Spleen (tissue), 11 donors: Measurements from ENCODE around the gene CLEC16A. TPM values are rescaled to one million over a fixed set of nuclear protein-coding genes. Genes with fewer than 3 reads are reported as not detected.

ENCODE experiments used
- DNase-seq: peaks from one replicate; pipeline ENCODE4 v3.0.0-alpha.2; 2020
- H3K27ac ChIP-seq, 8 donors: fragments of 200-600 bp; sonication (generic) in 7 of 8; 1 replicate in 4 of 8; 2 replicates in 4 of 8; pipeline versions ENCODE4 v1.5.0 to v1.8.0; 2016 to 2021; ENCODE audit warnings: inconsistent platforms in 4 of 8, mild to moderate bottlenecking in 4 of 8, moderate library complexity in 1 of 8
- H3K27me3 ChIP-seq, 7 donors: fragments of 200-600 bp; sonication (generic) in 6 of 7; replicated peaks in 1 of 7; 1 replicate in 4 of 7; 2 replicates in 3 of 7; pipeline versions ENCODE4 v1.5.0 to v1.8.0; 2016 to 2021; ENCODE audit warnings: inconsistent platforms in 3 of 7, mild to moderate bottlenecking in 1 of 7
- H3K36me3 ChIP-seq, 6 donors: fragments of 200-600 bp; sonication (generic) in 5 of 6; 1 replicate in 4 of 6; 2 replicates in 2 of 6; pipeline versions ENCODE4 v1.5.0 to v1.8.0; 2016 to 2021; ENCODE audit warnings: inconsistent platforms in 2 of 6
- H3K4me1 ChIP-seq, 6 donors: fragments of 200-600 bp; sonication (generic) in 5 of 6; 1 replicate in 3 of 6; 2 replicates in 3 of 6; pipeline versions ENCODE4 v1.5.0 to v1.8.0; 2016 to 2021; ENCODE audit warnings: inconsistent platforms in 3 of 6
- H3K4me3 ChIP-seq, 8 donors: fragments of 200-600 bp; sonication (generic) in 7 of 8; 1 replicate in 4 of 8; 2 replicates in 4 of 8; pipeline versions ENCODE4 v1.5.0 to v1.8.0; 2016 to 2021; ENCODE audit warnings: inconsistent platforms in 4 of 8, mild to moderate bottlenecking in 4 of 8, moderate library complexity in 2 of 8
- H3K9me3 ChIP-seq, 8 donors: fragments of 200-600 bp; sonication (generic) in 7 of 8; 1 replicate in 4 of 8; 2 replicates in 4 of 8; pipeline versions ENCODE4 v1.5.0 to v1.8.0; 2016 to 2021; ENCODE audit warnings: inconsistent platforms in 4 of 8
- POLR2A ChIP-seq, 3 donors: fragments of 450-650 bp; IDR thresholded peaks; one replicate each; pipeline ENCODE4 v1.5.1; 2017; ENCODE audit warnings: antibody characterized with exemption in 3 of 3, mild to moderate bottlenecking in 1 of 3
- POLR2AphosphoS5 ChIP-seq, 3 donors: sonication (generic); formaldehyde crosslinking; IDR thresholded peaks; one replicate each; pipeline ENCODE4 v1.5.1; 2017; ENCODE audit warnings: antibody characterized with exemption in 3 of 3
- WGBS, 5 donors: extraction: QIAGEN DNeasy Blood & Tissue Kit in 3 of 5; methylation state at CpG; one replicate each; pipeline versions ENCODE4 v1.1.5 to v1.1.7; 2013 to 2018; 5-methylcytosine and 5-hydroxymethylcytosine counted together
- intact Hi-C: fragments of 100-400 bp; cut with DNase I; formaldehyde crosslinking; loops from one replicate; pipeline ENCODE4 v1.15.0; 2023; ENCODE audit warnings: low total_unique reads
- polyA plus RNA-seq, 3 donors: library from polyadenylated mRNA; stranded (reverse); fragments of 200-250 nt; gene quantifications; one replicate each; pipeline ENCODE4 v1.2.1, GENCODE V29; 2013
- total RNA-seq, 7 donors: library from RNA; depleted of rRNA in 3 of 7; stranded (reverse); fragments of >200 nt in 3 of 7; fragmentation: NEBNext Ultra II Directional in 4 of 7; extraction: Animal tissue kit (Norgen Biotek cat#: 25700) in 4 of 7; gene quantifications; one replicate each; pipeline versions ENCODE4 v1.1.0 to v1.2.1, GENCODE V29; 2016 to 2021
- TF ChIP-seq, protein P1 (sequence below), 11 experiments: fragments of 200-600 bp in 7 of 11; fragments of 450-650 bp in 4 of 11; sonication (generic) in 4 of 11; IDR thresholded peaks in 8 of 11; conservative IDR thresholded peaks in 3 of 11; 1 replicate in 7 of 11; 2 replicates in 4 of 11; pipeline versions ENCODE4 v1.4.0 to v1.8.0; 2016 to 2021; ENCODE audit warnings: antibody characterized with exemption in 11 of 11, inconsistent platforms in 4 of 11, mild to moderate bottlenecking in 1 of 11
- donor health status: healthy with polysubstance abuse.
- donor health status: DM: no; HTN: no; CAD: no; lungs with moderate emphysema.
- donor health status: DM: no; HTN: no; CAD: no.
- donor health status: Bipolar disorder and iron deficiency.
- donor health status: healthy.
- donor health status: DM: no; HTN: no; CAD: no.
- donor health status: DM: yes; HTN: yes; CAD: no.

Gene CLEC16A
- total and polyA plus RNA-seq, 10 donors, result 7.3 to 54.6 (median 35.1) TPM

DNA sequence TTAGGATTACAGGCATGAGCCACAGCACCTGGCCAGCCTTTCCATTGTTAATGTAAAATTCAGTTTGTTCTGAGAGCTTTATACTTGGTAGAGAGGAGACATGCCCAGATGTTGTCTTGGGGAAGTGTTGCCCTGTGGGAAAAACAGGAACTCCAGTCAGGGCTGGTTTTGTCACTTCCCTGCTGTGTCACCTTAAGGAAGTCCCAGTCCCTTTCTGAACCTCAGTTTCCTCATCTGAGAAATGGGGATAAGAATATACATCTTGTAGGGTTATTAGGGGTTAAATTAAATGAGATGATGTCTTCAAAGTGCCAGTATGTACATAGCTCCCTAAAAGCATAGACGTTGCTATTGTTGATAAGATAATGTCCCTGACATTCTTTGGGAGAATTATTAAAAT, 25.3 kb downstream of the CLEC16A start:
- Histone ChIP-seq H3K27ac (peak overlapping the region in 1 of 8 donors; percentile 3), H3K27me3 (no peaks in the 10 kb centered on the region), H3K4me1 (peaks cover 0 to 63% (median 20%) of the 10 kb centered on the region in 6 donors), H3K4me3 (no peak overlapping the region), H3K9me3 (no peaks in the 10 kb centered on the region), H3K36me3 (peaks cover 0 to 91% (median 37%) of the 10 kb centered on the region in 6 donors)
- intact Hi-C loops, result loop anchor here (5.0 to 10.0 kb wide), 3 partner anchors 388 to 745 kb away; no protein-coding TSS in a partner anchor
- no peak for TF ChIP-seq POLR2A (IDR thresholded peaks at IDR 0.05)
- TF ChIP-seq POLR2AphosphoS5 (IDR thresholded peaks at IDR 0.05), result no peak
- TF ChIP-seq, protein P1, sequence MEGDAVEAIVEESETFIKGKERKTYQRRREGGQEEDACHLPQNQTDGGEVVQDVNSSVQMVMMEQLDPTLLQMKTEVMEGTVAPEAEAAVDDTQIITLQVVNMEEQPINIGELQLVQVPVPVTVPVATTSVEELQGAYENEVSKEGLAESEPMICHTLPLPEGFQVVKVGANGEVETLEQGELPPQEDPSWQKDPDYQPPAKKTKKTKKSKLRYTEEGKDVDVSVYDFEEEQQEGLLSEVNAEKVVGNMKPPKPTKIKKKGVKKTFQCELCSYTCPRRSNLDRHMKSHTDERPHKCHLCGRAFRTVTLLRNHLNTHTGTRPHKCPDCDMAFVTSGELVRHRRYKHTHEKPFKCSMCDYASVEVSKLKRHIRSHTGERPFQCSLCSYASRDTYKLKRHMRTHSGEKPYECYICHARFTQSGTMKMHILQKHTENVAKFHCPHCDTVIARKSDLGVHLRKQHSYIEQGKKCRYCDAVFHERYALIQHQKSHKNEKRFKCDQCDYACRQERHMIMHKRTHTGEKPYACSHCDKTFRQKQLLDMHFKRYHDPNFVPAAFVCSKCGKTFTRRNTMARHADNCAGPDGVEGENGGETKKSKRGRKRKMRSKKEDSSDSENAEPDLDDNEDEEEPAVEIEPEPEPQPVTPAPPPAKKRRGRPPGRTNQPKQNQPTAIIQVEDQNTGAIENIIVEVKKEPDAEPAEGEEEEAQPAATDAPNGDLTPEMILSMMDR (IDR thresholded peaks at IDR 0.05 in 8 of 11, conservative IDR thresholded peaks at IDR 0.05 in 3 of 11), result no peak
- DNase-seq, result no peak
- 57 to 93% (median 76%) methylated on average over 1 of the region's 1 CpG for WGBS, 5 donors

DNA sequence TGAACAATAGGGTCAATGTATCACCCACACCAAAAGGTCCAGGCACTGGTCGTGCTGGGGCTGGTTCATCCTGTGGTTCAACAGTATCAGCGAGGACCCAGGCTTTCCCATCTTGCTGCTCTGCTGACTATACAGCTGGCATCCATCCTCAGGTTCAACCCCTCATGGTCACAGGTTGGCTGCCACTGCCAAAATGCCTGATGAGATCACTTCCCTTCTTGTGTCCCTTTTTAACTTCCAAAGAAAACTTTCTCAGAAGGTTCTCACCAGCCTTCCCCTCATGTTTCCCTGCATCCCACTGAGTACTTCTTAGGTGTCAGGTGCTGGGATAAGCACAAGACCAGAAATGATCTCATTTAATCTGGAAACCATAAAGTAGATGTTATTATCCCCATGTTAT, 25.7 kb downstream of the CLEC16A start:
- no peak for DNase-seq
- Histone ChIP-seq H3K27ac (peak overlapping the region in 1 of 8 donors; percentile 4), H3K36me3 (peaks cover 0 to 91% (median 40%) of the 10 kb centered on the region in 6 donors), H3K4me1 (peaks cover 0 to 59% (median 17%) of the 10 kb centered on the region in 6 donors), H3K9me3 (no peaks in the 10 kb centered on the region), H3K4me3 (no peak overlapping the region), H3K27me3 (no peaks in the 10 kb centered on the region)
- no peak for TF ChIP-seq POLR2A (IDR thresholded peaks at IDR 0.05)
- TF ChIP-seq, protein P1 (IDR thresholded peaks at IDR 0.05 in 8 of 11, conservative IDR thresholded peaks at IDR 0.05 in 3 of 11), result no peak
- WGBS, 5 donors, result 66 to 92% (median 89%) methylated on average over 2 of the region's 2 CpGs
- intact Hi-C loops, result no loop called here

DNA sequence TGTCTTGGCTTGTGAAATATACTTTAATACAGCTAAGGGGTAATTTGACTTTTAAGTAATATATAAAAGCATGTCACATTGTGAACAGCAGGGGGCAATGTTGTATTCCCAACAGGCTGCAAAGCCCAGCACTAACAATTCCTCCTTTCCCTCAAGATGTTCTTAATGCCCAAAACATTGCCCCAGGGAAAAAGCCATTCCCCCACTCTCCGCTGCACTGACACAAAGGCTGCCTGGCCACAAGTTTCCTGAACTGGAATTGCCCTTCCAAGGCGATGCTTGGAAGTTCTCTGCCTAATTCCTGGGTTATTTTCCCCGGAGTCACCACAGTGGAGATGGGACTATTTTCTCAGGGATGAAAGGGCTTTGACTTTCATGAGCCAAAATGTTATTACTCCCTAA, 27.2 kb downstream of the CLEC16A start:
- Histone ChIP-seq H3K9me3 (no peaks in the 10 kb centered on the region), H3K27me3 (no peaks in the 10 kb centered on the region), H3K27ac (no peak overlapping the region), H3K4me3 (no peak overlapping the region), H3K4me1 (peaks cover 0 to 44% (median 4%) of the 10 kb centered on the region in 6 donors), H3K36me3 (peaks cover 0 to 100% (median 51%) of the 10 kb centered on the region in 6 donors)
- DNase-seq, result no peak
- intact Hi-C loops, result no loop called here
- WGBS, 5 donors, result 68 to 87% (median 79%) methylated on average over 3 of the region's 3 CpGs
- TF ChIP-seq POLR2AphosphoS5 (IDR thresholded peaks at IDR 0.05) (no peak), POLR2A (IDR thresholded peaks at IDR 0.05) (no peak)
- TF ChIP-seq, protein P1 (IDR thresholded peaks at IDR 0.05 in 8 of 11, conservative IDR thresholded peaks at IDR 0.05 in 3 of 11), result peak; percentile 19 to 82 (median 71)

DNA sequence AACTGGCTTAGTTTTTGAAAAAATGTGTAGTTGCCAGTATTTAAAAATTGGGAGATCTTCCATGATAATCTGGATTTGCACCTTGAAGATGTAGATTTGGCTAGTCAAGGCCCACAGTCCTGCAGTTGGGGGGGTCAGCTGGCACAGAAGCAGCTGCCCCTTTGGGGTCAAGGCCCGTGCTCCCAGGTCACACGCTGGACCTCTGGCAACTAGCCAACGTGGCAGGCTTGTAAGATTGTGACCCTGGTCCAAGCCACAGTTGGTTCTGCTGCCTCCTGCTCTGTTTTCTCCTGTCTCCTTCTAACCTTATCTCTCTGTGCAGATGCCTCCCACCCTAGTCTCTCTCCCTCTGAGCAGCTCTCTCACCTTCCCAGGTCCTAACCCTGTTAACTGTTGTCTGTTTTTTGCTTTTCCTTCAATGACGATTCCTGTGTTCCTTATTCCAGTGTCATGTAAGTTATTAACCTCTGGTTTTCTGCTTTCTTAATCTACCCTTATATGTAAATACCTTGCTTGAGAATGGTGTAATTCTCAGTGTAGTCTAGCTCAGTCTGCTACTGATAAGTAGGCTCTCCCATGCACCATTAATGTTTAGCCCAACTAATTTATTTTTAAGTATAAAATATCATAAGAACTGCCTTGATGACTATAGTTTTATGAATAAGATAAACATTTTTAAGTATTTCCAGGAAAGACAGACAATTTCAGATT, 27.9 kb downstream of the CLEC16A start:
- Histone ChIP-seq H3K27me3 (no peaks in the 10 kb centered on the region), H3K9me3 (no peaks in the 10 kb centered on the region), H3K36me3 (peaks cover 0 to 100% (median 57%) of the 10 kb centered on the region in 6 donors), H3K4me3 (no peak overlapping the region), H3K4me1 (peaks cover 0 to 39% (median 4%) of the 10 kb centered on the region in 6 donors), H3K27ac (no peak overlapping the region)
- WGBS, 5 donors, result 57 to 66% (median 61%) methylated on average over 4 of the region's 4 CpGs
- intact Hi-C loops, result no loop called here
- no peak for DNase-seq
- TF ChIP-seq POLR2A (IDR thresholded peaks at IDR 0.05), result no peak
- TF ChIP-seq, protein P1 (IDR thresholded peaks at IDR 0.05 in 8 of 11, conservative IDR thresholded peaks at IDR 0.05 in 3 of 11), result no peak
- no peak for TF ChIP-seq POLR2AphosphoS5 (IDR thresholded peaks at IDR 0.05)
